Measurements from ENCODE around the gene HSPBAP1. TPM values are rescaled to one million over a fixed set of nuclear protein-coding genes. Genes with fewer than 3 reads are reported as not detected.

Gene HSPBAP1
- 5.9 and 6.7 TPM in 2 replicates for total RNA-seq

GRCh38 chr3:122793568-122794416, at the start of gene HSPBAP1:
HSPBAP1 (minus strand) TSS chr3:122793831; CDS start chr3:122793680, 151 bp downstream.

DNA sequence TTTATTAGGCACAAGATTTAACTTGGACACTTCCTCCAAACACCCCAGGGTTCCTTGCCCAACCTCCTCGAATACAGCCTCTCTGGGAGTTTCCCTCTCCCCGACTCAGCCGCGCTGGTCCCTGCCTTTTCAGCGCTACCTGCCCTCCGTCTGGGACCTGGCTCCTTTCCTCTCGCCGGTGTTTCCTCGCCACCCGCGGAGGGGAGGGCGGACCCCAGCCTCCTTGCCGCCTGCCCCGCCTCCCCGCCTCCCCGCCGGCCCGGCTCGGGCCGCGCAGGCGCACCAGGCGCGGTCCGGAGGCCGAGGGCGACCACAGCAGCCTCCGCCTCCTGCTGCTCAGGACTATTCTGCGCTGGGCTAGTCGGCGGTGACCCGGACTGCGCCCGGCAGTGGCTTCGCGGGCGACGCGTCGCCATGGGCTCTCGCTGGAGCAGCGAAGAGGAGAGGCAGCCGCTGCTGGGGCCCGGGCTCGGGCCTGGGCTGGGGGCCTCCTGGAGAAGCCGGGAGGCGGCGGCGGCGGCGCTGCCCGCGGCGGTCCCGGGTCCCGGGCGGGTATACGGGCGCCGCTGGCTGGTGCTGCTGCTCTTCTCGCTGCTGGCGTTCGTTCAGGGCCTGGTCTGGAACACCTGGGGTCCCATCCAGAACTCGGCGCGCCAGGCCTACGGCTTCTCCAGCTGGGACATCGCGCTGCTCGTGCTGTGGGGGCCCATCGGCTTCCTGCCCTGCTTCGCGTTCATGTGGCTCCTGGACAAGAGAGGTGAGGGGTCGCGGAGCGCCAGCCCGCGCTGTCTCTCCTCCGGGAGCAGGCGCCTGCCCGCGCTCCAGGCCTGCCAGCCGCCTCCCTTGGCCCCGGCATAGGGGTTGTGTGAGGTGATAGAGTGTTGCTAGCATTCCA, 1.4 kb upstream of the HSPBAP1 start, which contains the start of gene SLC49A4:
SLC49A4 (plus strand) TSS at position 291 of the 895 bp plus-strand sequence; CDS start at position 415, 124 bp downstream.

Other genes with a start within 250 kb of the HSPBAP1 start
- 7.5 and 9.6 TPM in 2 replicates for gene PARP9, start 229.5 kb downstream of the HSPBAP1 start, total RNA-seq
- 14.0 and 19.5 TPM in 2 replicates for gene DTX3L, start 229.5 kb downstream of the HSPBAP1 start, total RNA-seq
- gene PARP15, start 216.2 kb downstream of the HSPBAP1 start, total RNA-seq = 0.98 and 1.3 TPM in 2 replicates
- 55.1 and 78.7 TPM in 2 replicates for gene PARP14, start 113.0 kb downstream of the HSPBAP1 start, total RNA-seq
- 22.3 and 22.5 TPM in 2 replicates for gene SLC49A4, start 1.2 kb upstream of the HSPBAP1 start, total RNA-seq
- under 0.01 TPM in 1 of 2 replicates, not detected in the other for gene SEMA5B, start 233.9 kb upstream of the HSPBAP1 start, total RNA-seq